CD4-positive, alpha-beta T cell treated with Interleukin-10 for 1 hour (primary cell): ENCODE results near the gene GPD1.
A peak's percentile ranks its signal among the peaks of the same experiment; 100 is the strongest.
"Not testable (repeated sequence)": the region's sequence is repeated elsewhere in the genome, so short reads cannot be mapped to it uniquely, and the experiment has no call there.

Experiments used
- DNase-seq: peaks from one replicate; pipeline ENCODE4 v3.0.0-alpha.2; 2020

The GPD1 gene

GRCh38 chr12:50074936-50075807 is 28.6 kb upstream of the GPD1 start:
- peak; percentile 82 for DNase-seq

- no peak for DNase-seq
These were observed 28.0 kb upstream of the GPD1 start for GRCh38 chr12:50075808-50076170.

GRCh38 chr12:50077099-50077498 is 26.7 kb upstream of the GPD1 start:
- DNase-seq, result no peak

- DNase-seq, result no peak
These were observed 25.5 kb upstream of the GPD1 start for GRCh38 chr12:50078281-50078680.

DNA sequence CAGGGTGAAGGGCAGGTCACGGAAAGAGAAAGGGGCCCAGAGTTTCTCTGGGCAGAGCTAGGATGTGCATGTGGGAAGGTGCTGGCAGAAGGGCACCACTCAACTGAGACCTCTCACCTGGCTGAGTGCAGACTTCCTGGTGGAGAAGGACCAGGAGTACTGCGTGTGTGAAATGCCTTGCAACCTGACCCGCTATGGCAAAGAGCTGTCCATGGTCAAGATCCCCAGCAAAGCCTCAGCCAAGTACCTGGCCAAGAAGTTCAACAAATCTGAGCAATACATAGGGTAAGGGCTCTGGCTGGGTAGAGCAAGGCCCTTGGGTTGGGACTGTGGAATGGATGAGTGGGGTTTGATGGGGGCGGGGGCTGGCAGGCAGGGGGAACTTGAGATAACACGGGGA is 24.0 kb upstream of the GPD1 start:
- no peak for DNase-seq

DNA sequence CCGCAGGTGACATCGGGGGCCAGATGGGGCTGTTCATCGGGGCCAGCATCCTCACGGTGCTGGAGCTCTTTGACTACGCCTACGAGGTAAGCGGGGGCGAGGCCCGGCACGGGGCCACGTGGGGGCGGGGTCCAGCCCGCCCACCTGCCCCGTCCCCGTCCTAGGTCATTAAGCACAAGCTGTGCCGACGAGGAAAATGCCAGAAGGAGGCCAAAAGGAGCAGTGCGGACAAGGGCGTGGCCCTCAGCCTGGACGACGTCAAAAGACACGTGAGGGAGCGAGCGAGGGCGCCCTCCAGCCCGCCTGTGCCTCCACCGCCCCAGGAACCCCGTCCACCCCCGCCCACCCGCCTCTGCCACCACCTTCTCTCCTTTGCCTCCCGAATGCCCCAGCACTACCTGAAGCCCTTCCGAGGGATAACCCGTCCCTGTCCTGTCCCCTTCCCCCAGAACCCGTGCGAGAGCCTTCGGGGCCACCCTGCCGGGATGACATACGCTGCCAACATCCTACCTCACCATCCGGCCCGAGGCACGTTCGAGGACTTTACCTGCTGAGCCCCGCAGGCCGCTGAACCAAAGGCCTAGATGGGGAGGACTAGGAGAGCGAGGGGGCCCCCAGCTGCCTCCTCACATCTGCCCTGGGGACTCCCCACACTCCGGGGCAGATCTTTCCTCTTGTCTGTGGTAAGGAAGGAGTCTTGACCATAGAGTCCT is 22.6 kb upstream of the GPD1 start:
- no peak for DNase-seq

DNA sequence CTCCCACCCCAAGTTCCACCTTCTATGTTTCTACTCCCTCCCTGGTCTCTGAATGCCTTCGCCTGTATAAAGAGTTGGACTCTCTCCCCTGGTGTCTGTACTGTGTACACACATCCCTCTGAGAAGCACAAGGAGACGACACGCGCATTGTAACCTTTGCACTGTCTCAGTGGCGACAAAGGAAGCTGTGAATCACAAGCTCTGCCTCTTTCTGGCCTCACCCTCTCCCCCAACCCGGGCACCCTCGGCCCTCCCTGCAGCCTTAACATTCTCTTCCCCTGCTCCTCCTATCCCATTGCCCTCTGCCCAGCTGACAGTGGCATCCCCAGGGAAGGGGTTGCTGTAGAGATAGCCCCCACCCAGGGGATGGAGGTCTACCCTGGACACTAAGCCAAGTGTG is 21.2 kb upstream of the GPD1 start:
- DNase-seq, result no peak

DNA sequence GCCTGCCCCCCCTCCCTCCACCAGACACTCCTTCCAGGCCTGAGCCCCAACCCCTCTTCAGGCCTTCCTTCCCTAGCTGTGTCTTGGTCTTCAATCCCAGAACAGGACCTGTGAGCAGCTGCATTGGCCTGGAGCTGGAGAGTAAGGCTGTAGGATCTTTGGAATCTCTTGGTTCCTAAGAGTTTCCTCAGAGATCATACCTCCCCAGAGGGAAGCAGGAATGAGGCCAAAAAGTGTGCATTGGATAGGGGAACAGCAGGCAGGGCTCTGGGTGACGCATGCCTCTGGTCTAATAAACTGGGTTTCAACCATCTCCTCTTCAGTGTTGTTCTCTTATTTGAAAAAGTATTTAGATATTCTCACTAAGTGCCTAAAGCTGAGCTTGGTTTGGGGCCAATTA is 20.5 kb upstream of the GPD1 start:
- no peak for DNase-seq

DNA sequence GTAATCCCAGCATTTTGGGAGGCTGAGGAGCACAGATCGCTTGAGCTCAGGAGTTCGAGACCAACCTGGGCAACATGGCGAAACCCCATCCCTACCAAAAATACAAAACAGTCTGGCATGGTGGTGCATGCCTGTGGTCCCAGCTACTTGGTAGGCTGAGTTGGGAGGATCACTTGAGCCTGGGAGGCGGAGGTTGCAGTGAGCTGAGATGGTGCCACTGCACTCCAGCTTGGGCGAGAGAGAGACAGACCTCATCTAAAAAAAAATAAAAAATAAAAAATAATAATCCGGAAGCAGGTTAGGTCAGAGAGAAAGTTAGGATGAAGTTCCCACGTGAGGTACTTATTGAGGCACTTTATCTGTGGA is 19.4 kb upstream of the GPD1 start:
- DNase-seq, result not testable (repeated sequence)

GRCh38 chr12:50084775-50085614 is 18.8 kb upstream of the GPD1 start, which contains the start of gene SMARCD1:
SMARCD1 (plus strand) TSS chr12:50085342; CDS start chr12:50085370, 28 bp downstream.
- DNase-seq, result peak; percentile 91

DNA sequence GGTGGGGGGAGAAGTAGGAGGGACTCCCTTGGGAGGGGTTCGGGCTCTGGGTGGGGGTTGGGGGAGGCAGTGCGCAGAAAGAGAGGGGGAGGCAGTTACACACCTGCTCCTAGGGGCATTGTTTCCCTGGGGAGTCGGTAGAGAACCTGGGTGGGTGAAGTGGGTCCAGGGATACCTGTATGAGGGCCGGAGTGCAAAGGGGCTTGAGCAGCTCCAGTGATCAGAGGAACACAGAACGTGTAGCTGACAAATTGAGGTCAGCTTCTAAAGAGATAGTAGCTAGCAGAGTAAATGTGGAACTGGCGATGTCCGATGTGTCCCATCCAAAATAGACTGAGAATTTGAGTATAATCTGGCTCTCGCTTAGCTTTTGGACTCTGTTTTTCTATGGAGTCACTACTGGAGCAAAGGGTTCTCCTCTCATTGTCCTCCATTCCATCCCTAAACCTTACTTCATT is 18.2 kb upstream of the GPD1 start:
- no peak for DNase-seq

DNA sequence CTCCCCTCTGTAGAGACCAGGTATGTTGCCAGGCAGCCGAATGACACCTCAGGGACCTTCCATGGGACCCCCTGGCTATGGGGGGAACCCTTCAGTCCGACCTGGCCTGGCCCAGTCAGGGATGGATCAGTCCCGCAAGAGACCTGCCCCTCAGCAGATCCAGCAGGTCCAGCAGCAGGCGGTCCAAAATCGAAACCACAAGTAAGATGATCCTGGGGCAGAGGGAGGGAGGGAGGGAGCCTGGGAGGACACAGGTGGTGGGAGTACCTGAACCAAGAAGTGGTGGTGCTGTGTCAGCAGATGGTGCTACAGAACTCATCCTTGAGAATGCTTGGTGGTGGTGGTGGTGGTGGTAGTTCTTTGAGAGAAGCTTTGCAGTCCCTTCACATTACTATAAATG is 17.7 kb upstream of the GPD1 start:
- DNase-seq, result no peak

- no peak for DNase-seq
These were observed 16.7 kb upstream of the GPD1 start for GRCh38 chr12:50087151-50087550.

DNA sequence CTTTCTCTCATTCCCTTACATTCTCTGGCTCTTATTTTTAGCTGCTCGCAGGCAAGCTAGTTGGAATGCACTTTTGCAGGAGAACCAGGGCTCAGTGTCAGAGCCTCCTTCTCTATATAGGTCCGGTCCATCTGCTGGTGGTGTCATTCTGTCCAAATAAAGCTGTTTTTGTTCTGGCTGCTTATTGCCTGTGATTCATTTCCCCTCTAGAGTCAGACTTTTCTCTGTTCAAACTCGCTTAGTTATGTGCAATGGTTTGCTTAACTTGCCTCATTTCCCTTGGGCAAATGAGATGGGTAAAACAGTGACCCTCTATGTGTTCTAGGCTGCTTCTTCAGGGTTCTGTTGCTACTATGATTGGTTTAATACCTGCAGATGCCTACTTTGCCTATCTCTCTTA is 15.8 kb upstream of the GPD1 start:
- no peak for DNase-seq

GRCh38 chr12:50088577-50089335 is 15.1 kb upstream of the GPD1 start:
- DNase-seq, result peak; percentile 75

- DNase-seq, result no peak
These were observed 14.1 kb upstream of the GPD1 start for GRCh38 chr12:50089730-50090129.

DNA sequence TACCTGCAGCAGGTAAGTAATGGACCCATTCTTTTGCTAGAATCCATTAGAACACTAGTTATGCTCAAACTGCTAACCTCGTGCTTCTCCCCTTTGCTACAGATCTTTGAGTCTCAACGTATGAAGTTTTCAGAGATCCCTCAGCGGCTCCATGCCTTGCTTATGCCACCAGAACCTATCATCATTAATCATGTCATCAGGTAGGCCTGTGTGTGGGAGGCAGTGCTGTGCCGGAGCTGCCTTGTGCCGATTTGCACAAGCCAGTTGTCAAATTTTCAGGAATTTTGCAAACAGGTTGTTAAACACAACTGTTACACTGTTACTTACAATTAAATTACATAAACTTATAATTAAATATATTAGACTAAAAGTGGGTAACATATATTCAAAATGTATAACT is 13.4 kb upstream of the GPD1 start:
- no peak for DNase-seq

- DNase-seq, result no peak
These were observed 5.9 kb upstream of the GPD1 start for GRCh38 chr12:50097952-50098351.

GRCh38 chr12:50099302-50100008 is 4.4 kb upstream of the GPD1 start:
- no peak for DNase-seq

DNA sequence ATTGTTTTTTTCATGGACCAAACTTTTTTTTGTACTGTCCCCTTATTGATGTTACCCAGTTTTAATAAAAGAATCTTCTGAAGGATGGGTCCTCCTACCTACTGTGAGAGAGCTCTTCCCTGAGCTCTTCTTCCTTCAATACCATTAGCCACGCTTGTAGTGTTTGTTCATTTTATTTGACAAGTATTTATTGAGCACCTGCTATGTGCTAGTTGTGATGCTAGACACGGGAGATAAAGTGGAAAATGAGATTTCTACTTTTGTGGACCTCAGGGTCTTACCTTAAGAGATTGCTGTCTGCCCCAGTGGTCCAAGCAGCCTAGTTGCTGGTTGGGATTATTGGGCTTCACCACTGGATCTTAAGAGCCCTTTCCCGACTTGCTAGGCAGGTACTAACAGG is 3.2 kb upstream of the GPD1 start:
- no peak for DNase-seq

DNA sequence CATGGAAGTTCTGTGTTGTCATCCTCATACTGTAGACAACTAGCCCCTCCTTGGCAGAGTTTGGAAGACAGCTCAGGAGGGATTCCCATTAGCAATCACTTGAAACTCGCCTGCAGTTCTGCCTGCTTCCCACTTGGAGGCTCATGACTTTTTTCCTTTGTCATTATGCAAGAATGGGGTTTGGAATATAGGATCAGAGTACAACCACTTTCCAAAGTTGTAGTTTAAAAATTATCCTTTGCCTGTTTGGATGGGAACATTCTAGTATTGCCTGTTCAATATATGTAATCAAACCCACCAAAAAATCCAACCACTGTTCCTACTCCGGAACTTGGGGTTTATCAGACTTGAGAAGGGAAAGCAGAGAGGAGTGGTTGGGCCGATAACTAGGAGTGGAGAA is 2.1 kb upstream of the GPD1 start:
- DNase-seq, result no peak

GRCh38 chr12:50102131-50102531 is 1.7 kb upstream of the GPD1 start:
- no peak for DNase-seq
